Measurements from ENCODE around the gene TSPYL2.

The TSPYL2 gene

DNA sequence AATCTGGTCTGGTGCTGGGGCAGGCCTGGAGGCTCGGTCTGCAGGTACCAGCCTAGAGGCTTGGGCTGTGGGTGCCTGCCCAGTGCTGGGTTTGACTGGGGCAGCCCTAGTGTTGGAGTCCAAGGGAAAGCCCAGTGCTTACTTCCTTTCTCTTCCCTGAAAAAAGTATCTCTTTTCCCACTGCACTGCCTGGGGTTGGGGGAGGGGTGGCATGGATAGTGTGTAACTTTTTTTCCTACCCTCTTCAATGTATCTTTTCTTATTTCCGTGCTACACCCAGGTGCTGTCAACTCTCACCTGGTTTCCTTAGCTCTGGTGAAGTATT, 33.3 kb downstream of the TSPYL2 start:
- Histone ChIP-seq H3K9me3 (ENCODE audit: low read length) (no peaks in the 10 kb centered on the region), H3K36me3 (ENCODE audit: insufficient read depth, low read length) (peaks cover 2% of the 10 kb centered on the region), H3K4me3 (ENCODE audit: low read length) (no peak overlapping the region), H3K27me3 (ENCODE audit: insufficient read depth, low read length) (no peaks in the 10 kb centered on the region), H2AFZ (ENCODE audit: low read depth, low read length) (no peak overlapping the region), H3K4me1 (ENCODE audit: insufficient read depth, low read length) (no peaks in the 10 kb centered on the region)

DNA sequence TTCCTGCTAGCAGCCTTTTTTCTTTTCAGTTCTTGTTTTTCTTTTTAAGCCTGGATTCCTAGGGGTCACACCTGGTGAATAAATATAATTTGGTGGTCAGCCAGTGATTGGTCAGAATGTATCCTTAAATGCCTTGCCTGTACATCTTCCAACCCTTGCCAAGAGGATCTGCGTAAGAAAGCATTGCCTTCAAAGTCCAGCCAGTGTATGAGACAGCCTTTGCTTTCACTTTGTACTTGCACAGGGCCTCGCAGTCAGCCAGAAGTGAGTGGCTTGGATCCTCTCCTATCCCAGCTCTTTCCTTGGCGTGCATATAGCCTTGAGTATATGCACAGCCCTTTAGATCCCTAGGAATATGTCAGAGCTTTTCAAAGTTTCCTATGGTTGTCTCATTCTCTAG, 33.9 kb downstream of the TSPYL2 start:
- Histone ChIP-seq H2AFZ (ENCODE audit: low read depth, low read length) (no peak overlapping the region), H3K4me3 (ENCODE audit: low read length) (no peak overlapping the region), H3K9me3 (ENCODE audit: low read length) (no peaks in the 10 kb centered on the region), H3K4me1 (ENCODE audit: insufficient read depth, low read length) (no peaks in the 10 kb centered on the region), H3K36me3 (ENCODE audit: insufficient read depth, low read length) (peaks cover 2% of the 10 kb centered on the region), H3K27me3 (ENCODE audit: insufficient read depth, low read length) (no peaks in the 10 kb centered on the region)

DNA sequence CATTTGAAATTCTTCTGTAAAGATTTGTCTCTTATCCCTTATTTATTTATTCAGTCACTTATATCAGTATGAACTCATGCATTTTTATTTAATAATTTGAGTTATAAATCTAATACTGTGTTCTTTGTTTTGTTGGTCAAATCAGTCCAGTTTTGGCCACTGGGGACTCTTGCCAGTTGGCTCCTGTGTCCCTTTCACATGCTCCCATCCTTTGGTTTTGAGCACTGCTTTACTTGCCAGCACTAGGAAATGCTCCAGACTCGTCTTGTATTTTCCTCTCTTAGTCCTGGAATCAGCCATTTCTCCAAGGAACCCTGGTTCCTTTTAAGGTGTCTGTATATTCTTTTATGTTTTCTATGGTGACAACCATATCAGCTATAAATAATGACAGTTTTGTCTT, 39.8 kb downstream of the TSPYL2 start:
- H3K4me3 ChIP-seq (ENCODE audit: low read length): no peak overlapping the region
- H3K27me3 ChIP-seq (ENCODE audit: insufficient read depth, low read length): no peaks in the 10 kb centered on the region
- peaks cover 4% of the 10 kb centered on the region for H3K36me3 ChIP-seq (ENCODE audit: insufficient read depth, low read length)
- peaks cover 3% of the 10 kb centered on the region for H3K9me3 ChIP-seq (ENCODE audit: low read length)
- H2AFZ ChIP-seq (ENCODE audit: low read depth, low read length): no peak overlapping the region
- no peaks in the 10 kb centered on the region for H3K4me1 ChIP-seq (ENCODE audit: insufficient read depth, low read length)

DNA sequence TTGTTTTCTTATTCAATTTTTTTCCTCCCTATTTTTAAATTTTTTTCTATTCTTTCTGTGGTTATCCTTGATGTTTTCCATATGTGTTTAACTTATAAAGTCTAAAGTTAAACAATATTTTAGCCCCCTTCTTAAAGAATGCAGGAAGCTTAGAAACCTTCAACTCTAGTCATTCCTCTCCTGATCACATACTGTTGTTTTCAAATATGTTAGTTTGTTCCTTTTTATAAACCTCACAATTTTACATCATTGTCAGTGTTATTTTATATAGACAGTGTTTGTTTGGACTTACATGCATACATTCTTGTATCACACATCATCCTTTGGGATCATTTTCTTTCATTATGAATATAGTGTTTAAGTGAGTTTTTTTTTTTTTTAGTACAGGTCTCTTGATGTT, 43.3 kb downstream of the TSPYL2 start:
- H3K36me3 ChIP-seq (ENCODE audit: insufficient read depth, low read length): peaks cover 4% of the 10 kb centered on the region
- peaks cover 3% of the 10 kb centered on the region for H3K9me3 ChIP-seq (ENCODE audit: low read length)
- no peaks in the 10 kb centered on the region for H3K4me1 ChIP-seq (ENCODE audit: insufficient read depth, low read length)
- H3K4me3 ChIP-seq (ENCODE audit: low read length): no peak overlapping the region
- no peaks in the 10 kb centered on the region for H3K27me3 ChIP-seq (ENCODE audit: insufficient read depth, low read length)
- no peak overlapping the region for H2AFZ ChIP-seq (ENCODE audit: low read depth, low read length)

DNA sequence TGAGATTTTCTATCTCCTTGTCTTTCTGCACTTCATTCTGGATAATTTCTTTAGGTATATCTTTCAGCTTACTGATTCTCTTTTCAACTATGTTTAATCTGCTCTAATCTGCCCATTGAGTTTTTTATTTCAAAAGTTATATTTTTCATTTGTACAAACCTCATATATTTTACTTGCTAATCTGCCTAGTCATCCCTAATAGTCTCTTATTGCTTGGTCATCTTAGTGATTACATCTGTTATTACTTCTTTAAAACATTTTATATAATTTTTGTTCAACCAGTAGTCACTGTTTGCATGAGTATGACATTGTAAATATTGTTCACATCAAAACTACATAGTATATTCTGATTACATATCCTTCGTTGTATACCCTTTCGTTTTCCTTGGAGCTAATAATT, 44.2 kb downstream of the TSPYL2 start:
- Histone ChIP-seq H3K4me3 (ENCODE audit: low read length) (no peak overlapping the region), H3K27me3 (ENCODE audit: insufficient read depth, low read length) (peaks cover 4% of the 10 kb centered on the region), H3K9me3 (ENCODE audit: low read length) (peaks cover 3% of the 10 kb centered on the region), H3K4me1 (ENCODE audit: insufficient read depth, low read length) (no peaks in the 10 kb centered on the region), H3K36me3 (ENCODE audit: insufficient read depth, low read length) (peaks cover 4% of the 10 kb centered on the region), H2AFZ (ENCODE audit: low read depth, low read length) (no peak overlapping the region)

DNA sequence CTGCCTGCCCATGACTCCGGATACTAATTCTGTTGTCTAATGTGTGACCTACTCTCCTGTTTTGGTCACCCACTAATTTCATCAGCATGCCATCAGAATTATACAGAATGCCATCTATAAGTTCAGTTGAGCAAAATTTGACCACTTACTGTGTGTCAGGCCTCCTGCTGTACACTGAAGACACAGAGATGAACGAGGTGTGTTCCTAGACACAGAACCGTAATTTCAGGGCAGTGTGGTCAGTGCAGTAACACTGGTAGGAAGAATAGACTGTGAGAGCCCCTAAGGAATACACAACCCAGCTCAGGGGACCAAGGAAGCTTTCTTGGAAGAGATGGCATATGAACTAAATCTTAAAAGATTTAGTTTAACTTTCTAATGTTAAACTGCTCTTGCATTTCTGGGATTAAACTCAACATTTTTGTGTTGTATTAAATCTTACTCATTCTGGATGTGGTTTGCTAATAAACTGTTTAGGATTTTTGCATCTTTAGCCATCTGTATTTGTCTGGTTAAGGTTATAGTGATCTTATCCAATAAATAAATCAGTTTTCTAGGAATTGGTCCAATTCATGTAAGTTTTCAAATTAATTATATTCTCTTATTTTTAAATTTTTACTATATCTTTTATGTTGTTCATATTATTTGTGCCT, 46.1 kb downstream of the TSPYL2 start:
- Histone ChIP-seq H3K9me3 (ENCODE audit: low read length) (peaks cover 3% of the 10 kb centered on the region), H3K36me3 (ENCODE audit: insufficient read depth, low read length) (peaks cover 6% of the 10 kb centered on the region), H2AFZ (ENCODE audit: low read depth, low read length) (no peak overlapping the region), H3K4me3 (ENCODE audit: low read length) (no peak overlapping the region), H3K4me1 (ENCODE audit: insufficient read depth, low read length) (no peaks in the 10 kb centered on the region), H3K27me3 (ENCODE audit: insufficient read depth, low read length) (peaks cover 6% of the 10 kb centered on the region)

DNA sequence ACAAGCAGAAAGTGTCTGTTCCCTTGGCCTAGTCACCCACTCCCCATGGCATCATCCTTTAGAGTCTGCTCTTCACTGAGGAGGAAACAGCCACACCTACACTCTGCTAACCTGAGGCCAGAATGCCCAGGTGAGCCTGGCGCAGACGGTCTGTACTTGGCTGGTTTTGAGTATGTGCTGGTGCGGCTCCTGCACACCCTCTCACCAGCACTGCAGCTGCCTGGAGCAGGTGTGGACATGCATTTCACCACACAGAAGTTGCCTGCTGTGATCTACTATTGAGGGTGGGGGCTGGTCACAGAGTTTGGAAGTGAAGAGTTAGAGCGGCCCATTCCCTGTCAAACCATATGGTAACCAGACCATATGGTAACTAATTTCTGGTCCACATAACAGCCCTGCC, 51.2 kb downstream of the TSPYL2 start:
- Histone ChIP-seq H3K27me3 (ENCODE audit: insufficient read depth, low read length) (peaks cover 6% of the 10 kb centered on the region), H3K4me3 (ENCODE audit: low read length) (no peak overlapping the region), H2AFZ (ENCODE audit: low read depth, low read length) (no peak overlapping the region), H3K4me1 (ENCODE audit: insufficient read depth, low read length) (no peaks in the 10 kb centered on the region), H3K9me3 (ENCODE audit: low read length) (no peaks in the 10 kb centered on the region), H3K36me3 (ENCODE audit: insufficient read depth, low read length) (peaks cover 2% of the 10 kb centered on the region)

DNA sequence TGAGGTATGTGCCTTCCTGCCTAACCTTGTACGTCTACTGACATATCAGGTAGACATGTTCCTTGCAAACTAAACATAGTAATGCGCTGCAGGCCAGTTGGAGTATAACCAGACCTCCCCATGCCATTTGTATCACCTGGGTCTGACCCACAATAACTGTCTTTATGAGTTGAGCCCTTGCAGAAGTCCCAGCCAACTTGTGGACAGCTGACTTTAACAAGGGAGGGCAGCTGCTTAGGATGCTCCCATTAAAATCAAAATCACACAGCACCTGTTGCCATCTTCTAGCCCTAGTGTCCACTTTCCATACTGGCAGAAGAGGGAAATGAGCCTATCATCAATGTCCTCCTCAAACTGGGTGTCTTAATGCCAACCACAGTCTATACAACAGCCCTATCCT, 53.4 kb downstream of the TSPYL2 start:
- no peak overlapping the region for H2AFZ ChIP-seq (ENCODE audit: low read depth, low read length)
- no peaks in the 10 kb centered on the region for H3K9me3 ChIP-seq (ENCODE audit: low read length)
- no peaks in the 10 kb centered on the region for H3K4me1 ChIP-seq (ENCODE audit: insufficient read depth, low read length)
- H3K27me3 ChIP-seq (ENCODE audit: insufficient read depth, low read length): peaks cover 6% of the 10 kb centered on the region
- H3K4me3 ChIP-seq (ENCODE audit: low read length): no peak overlapping the region
- peaks cover 2% of the 10 kb centered on the region for H3K36me3 ChIP-seq (ENCODE audit: insufficient read depth, low read length)
